Esophagus squamous epithelium (tissue), 5 donors: Measurements from ENCODE around the gene RPN1. TPM values are rescaled to one million over a fixed set of nuclear protein-coding genes. Genes with fewer than 3 reads are reported as not detected.

Experiments
- DNase-seq: peaks from one replicate; lab custom pipeline; 2025; lab: John Stamatoyannopoulos, UW
- H3K27ac ChIP-seq, 4 donors: fragments of 200-600 bp; sonication (generic); one replicate each; pipeline ENCODE4 v1.5.1; 2016 to 2019; ENCODE audit warnings: mild to moderate bottlenecking in 1 of 4
- H3K27me3 ChIP-seq, 4 donors: fragments of 200-600 bp; sonication (generic); 1 replicate in 3 of 4; 2 replicates in 1 of 4; pipeline versions ENCODE4 v1.5.1 to v1.6.0; 2017 to 2021; ENCODE audit warnings: antibody characterized with exemption in 1 of 4
- H3K36me3 ChIP-seq, 3 donors: fragments of 200-600 bp; sonication (generic); one replicate each; pipeline ENCODE4 v1.5.1; 2016 to 2019
- H3K4me1 ChIP-seq, 3 donors: fragments of 200-600 bp; sonication (generic); one replicate each; pipeline ENCODE4 v1.5.1; 2017 to 2019
- H3K4me3 ChIP-seq, 4 donors: fragments of 200-600 bp; sonication (generic); 1 replicate in 3 of 4; 2 replicates in 1 of 4; pipeline ENCODE4 v1.5.1; 2016 to 2019; ENCODE audit warnings: mild to moderate bottlenecking in 2 of 4, moderate library complexity in 1 of 4
- H3K9me3 ChIP-seq, 3 donors: fragments of 200-600 bp; sonication (generic); one replicate each; pipeline ENCODE4 v1.5.1; 2016 to 2019
- CTCF ChIP-seq, 6 experiments: fragments of 450-650 bp in 4 of 6; fragments of 200-600 bp in 2 of 6; sonication (generic) in 2 of 6; IDR thresholded peaks; one replicate each; pipeline ENCODE4 v1.5.1; 2016 to 2019; ENCODE audit warnings: antibody characterized with exemption in 6 of 6, mild to moderate bottlenecking in 4 of 6, moderate library complexity in 4 of 6
- POLR2A ChIP-seq, 4 donors: fragments of 450-650 bp; IDR thresholded peaks; one replicate each; pipeline ENCODE4 v1.6.1; 2017; ENCODE audit warnings: antibody characterized with exemption in 4 of 4, mild to moderate bottlenecking in 4 of 4, moderate library complexity in 3 of 4
- WGBS, 2 donors: methylation state at CpG; one replicate each; pipeline ENCODE4 v1.1.5; 2018; 5-methylcytosine and 5-hydroxymethylcytosine counted together
- intact Hi-C: fragments of 100-400 bp; cut with DNase I; formaldehyde crosslinking; loops from one replicate; pipeline ENCODE4 v1.15.0; 2022
- total RNA-seq, 4 donors: library from RNA; depleted of rRNA; stranded (reverse); fragments of >200 nt; gene quantifications; one replicate each; pipeline ENCODE4 v1.1.0, GENCODE V29; 2016
- donor health status: DM: yes; HTN: yes; CAD: no.

Gene RPN1
- total RNA-seq, 4 donors from 2014 or later: 126 to 228 (median 182) TPM

- no peak overlapping the region for H3K4me3 ChIP-seq
- H3K36me3 ChIP-seq: no peaks in the 10 kb centered on the region
- H3K27ac ChIP-seq: no peak overlapping the region
- H3K9me3 ChIP-seq: no peaks in the 10 kb centered on the region
- DNase-seq: no peak
- peaks cover 0 to 19% (median 3%) of the 10 kb centered on the region in 3 donors for H3K4me1 ChIP-seq
- TF ChIP-seq POLR2A (IDR thresholded peaks at IDR 0.05) (no peak), CTCF (IDR thresholded peaks at IDR 0.05) (no peak)
- intact Hi-C loops: no loop called here
- WGBS, 2 donors: 86 to 87% methylated on average over 9 of the region's 13 CpGs
- peaks cover 0 to 91% (median 0%) of the 10 kb centered on the region in 4 donors for H3K27me3 ChIP-seq
Measured at GRCh38 chr3:128572013-128572412, 78.6 kb downstream of the RPN1 start.

Other genes with a start within 250 kb of the RPN1 start
- gene DNAJB8, start 183.9 kb downstream of the RPN1 start, total RNA-seq: not detected
- 10 to 100 TPM in 1 of 4 donors, 1 to 10 TPM in 3; 1.6 to 12.8 (median 1.9) TPM for gene GATA2, start 157.6 kb downstream of the RPN1 start, total RNA-seq
- gene RAB7A, start 75.4 kb upstream of the RPN1 start, total RNA-seq: 100 to 1,000 TPM in 1 of 4 donors, 10 to 100 TPM in 3; 70.7 to 109 (median 92.3) TPM
- gene ACAD9, start 228.8 kb upstream of the RPN1 start, total RNA-seq: 10 to 100 TPM; 41.3 to 52.7 (median 43.1) TPM